NCI-H460 (cell line): ENCODE measurements around the gene TFCP2L1. TPM values are rescaled to one million over a fixed set of nuclear protein-coding genes. Genes with fewer than 3 reads are reported as not detected.
"Not testable (repeated sequence)": the region's sequence is repeated elsewhere in the genome, so short reads cannot be mapped to it uniquely, and the experiment has no call there.

Experiments used
- DNase-seq: peaks from one replicate; pipeline ENCODE4 v3.0.0-alpha.2; 2016; ENCODE audit warnings: low read depth; ENCODE audit errors: extremely low read depth
- total RNA-seq: library from RNA; depleted of rRNA; stranded (reverse); fragments of >200 nt; shearing (Covaris generic); gene quantifications from 2 replicates; pipeline ENCODE4 v1.2.3, GENCODE V29; 2014

Gene TFCP2L1
- total RNA-seq, 1 experiment from 2014 or later, result 0.02 TPM

DNA sequence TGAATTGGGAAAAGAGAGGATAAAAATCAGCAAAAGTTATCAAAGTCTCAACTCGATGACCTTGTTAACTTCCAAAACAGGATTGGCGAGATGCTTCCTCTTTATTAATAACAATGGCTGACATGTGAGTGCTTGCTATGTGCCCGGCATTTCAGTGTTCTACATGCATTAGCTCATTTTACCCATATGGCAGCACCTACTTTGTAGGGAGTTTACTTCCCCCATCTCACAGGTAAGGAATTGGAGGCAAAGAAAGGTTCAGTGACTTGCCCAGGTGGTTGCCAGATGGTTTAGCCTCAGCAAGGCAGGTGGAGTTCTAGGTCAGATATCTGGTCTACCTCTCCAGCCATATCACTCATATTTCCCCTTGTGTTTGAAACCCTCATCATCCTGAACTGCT lies 12.4 kb downstream of the TFCP2L1 start:
- DNase-seq, result no peak

DNA sequence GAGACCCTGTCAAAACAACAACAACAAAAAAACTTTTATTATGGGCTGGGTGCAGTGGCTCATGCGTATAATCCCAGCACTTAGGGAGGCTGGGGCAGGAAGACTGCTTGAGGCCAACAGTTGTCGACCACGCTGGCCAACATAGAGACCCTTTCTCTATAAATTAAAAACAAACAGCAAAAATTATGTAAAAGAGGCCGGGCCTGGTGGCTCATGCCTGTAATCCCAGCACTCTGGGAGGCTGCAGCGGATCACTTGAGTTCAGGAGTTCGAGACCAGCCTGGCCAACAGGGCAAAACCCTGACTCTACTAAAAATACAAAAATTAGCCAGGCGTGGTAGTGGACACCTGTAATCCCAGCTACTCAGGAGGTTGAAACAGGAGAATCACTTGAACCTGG lies 15.6 kb downstream of the TFCP2L1 start:
- not testable (repeated sequence) for DNase-seq

DNA sequence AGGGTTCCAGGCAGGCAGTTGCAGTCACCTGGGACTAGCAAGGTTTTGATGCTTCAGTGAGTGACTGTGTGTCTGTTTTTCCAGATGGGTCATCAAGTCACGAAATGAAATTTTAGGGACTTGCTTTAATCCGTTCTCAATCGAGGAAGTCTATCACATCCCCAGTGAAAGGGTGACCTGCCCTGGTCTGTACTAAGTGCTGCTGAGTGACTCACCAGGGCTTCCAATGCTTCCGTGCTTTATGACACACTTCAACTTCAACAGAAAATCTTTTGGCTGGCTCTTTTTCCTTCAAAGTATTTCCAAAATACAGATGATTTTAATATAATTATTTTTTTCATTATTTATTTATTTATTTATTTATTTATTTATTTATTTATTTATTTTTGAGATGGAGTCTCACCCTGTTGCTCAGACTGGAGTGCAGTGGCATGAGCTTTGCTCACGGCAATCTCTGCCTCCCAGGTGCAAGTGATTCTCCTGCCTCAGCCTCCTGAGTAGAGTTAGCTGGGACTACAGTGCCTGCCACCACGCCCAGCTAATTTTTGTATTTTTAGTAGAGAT lies 18.4 kb downstream of the TFCP2L1 start:
- no peak for DNase-seq

- DNase-seq, result no peak
These were observed 20.8 kb downstream of the TFCP2L1 start for GRCh38 chr2:121263996-121264715.

DNA sequence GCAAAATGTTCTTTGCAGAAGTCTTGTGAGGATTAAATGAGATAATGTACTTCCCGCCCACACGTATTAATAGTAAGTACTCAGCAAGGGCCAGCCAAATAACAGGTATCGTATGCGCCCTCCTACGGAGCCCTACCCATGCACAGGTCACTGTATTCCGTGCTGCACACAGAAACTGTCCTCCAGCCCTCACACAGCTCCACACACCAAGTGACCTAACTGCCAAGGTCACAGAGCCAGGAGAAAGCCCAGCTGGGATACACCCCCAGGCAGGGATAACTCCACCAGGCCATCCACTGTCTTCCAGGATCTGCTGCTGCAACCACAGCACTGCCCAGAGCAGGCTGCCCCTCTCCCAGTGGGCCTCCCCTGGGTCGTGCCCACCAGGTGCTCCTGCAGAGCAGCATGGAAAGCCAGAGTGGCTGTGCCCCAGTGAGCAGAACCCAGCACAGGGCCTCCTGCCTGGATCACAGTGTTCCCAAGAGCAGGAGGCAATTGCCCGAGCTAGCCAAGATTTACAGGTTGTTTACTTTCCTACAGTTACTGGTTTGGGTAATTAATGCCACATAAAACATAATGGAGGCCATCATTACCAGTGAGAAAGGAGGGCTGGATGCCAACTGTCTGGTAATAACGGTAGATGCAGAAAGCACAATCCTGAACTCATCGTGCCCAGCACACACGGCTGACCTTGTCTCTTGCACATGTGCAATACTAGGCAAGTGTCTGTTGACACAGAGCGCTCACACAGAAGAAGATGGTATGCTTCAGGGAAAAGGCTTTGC lies 24.4 kb downstream of the TFCP2L1 start:
- DNase-seq, result no peak

DNA sequence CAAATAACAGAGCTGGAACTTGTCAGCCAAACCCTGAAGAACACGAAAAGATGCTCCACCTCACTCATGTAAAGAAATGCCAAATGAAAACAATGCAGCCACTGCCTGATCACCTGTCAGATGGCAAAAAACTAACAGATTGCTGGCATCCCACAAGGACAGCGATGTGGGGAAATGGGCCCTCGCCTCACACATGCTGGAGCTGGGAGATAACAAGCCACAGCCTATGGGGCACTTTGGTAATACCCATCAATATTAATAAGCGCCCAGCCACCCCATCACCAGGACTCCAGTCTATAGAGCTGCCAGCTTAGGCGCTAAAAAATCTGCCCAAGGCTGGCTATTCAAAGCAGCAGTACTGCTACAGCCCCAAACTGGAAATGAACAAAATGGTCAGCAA lies 27.0 kb downstream of the TFCP2L1 start:
- DNase-seq, result no peak

DNA sequence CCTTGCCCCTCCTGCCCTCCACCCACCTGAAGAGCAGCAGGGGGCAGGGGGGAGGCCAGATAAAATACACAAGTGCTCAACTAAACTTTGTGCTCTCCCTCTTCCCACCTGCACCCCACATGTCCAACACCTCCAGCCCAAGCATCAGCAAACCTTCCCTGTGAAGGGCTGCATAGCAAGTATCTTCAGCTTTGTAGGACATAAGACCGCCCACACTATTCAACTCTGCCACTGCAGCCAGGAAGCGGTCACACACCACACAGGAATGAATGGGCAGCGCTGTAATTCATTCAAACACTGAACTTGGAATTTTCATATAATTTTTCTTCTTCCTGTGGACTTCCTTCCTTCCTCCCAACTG lies 27.5 kb downstream of the TFCP2L1 start:
- no peak for DNase-seq

GRCh38 chr2:121256720-121257479 lies 28.1 kb downstream of the TFCP2L1 start:
- no peak for DNase-seq

- no peak for DNase-seq
These were observed 29.6 kb downstream of the TFCP2L1 start for GRCh38 chr2:121255358-121255757.

DNA sequence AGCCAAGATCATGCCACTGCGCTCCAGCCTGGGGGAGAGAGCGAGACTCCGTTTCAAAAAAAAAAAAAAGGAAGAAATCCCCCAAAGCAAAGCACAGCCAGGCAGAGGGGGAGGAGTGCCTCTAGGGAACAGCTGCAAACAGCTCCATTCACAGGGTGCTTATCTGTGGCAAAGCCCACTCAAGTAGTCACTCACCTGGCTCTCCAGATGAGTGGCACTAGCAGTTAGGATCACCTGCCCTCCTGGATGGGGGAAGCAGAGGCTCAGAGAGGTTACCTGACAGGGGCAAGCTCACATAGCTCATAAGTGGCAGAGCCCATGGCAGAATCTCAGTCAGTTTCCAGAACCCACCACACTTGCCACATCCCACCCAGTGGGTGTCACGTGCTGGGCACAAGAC lies 30.3 kb downstream of the TFCP2L1 start:
- DNase-seq, result no peak

DNA sequence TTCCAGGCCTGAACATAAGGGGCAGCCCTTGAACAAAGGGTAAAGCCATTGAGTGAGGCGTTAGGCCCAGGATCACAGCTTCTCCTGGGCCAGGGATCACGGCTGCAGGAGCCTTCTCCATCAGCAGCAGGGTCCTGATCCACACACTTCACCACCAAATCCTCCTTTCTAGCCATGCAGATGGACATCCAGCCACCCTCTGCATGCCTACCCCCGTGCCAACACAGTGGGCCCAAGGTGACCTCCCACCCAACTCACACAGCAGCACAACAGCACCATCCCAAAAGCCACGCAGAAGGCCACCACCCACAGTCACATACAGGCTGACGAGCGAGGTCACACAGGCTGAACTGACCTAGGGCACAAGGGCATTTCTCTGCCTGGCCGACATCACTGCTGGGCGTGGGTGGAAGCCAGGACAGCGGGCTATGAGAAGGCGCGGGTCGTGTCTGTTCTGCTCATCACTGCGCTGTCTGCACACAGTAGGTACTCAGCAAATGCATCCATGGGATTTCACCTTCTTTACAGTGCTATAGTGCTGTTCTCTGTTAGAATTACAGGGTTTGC lies 31.2 kb downstream of the TFCP2L1 start:
- DNase-seq, result no peak

DNA sequence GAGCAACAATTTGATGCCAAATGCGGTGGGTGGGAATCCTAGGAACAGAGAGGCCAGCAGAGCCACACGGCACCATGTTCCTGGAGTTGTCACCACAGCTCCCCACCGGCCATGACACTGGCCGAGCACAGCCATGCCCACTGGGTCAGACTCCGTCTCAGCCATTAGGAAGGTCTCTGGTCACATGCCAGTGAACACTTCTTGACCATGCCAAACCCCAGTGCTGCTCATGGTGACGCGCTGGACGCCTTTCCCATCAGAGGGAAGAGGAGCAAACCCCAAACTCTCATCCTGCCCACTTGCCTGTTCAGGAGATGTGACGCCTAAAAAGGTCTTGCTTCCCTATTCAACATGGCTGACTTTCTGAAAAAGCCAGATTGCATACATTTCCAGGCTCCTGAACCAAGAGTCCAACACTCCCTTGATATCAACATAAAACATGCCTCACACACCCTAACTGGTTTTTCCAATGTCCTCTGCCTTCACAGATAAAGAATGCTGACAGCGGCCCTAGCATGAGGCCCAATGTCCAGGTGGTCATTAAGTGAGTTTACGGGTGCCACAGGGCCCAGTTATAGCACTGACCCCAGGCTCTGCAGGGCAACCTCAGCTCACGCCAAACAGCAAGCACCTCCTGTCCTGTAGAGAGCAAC lies 31.9 kb downstream of the TFCP2L1 start:
- DNase-seq, result no peak

GRCh38 chr2:121251497-121251896 lies 33.5 kb downstream of the TFCP2L1 start:
- DNase-seq, result no peak

- DNase-seq, result no peak
These were observed 36.1 kb downstream of the TFCP2L1 start for GRCh38 chr2:121248766-121249343.

- no peak for DNase-seq
These were observed 37.0 kb downstream of the TFCP2L1 start for GRCh38 chr2:121247971-121248370.

DNA sequence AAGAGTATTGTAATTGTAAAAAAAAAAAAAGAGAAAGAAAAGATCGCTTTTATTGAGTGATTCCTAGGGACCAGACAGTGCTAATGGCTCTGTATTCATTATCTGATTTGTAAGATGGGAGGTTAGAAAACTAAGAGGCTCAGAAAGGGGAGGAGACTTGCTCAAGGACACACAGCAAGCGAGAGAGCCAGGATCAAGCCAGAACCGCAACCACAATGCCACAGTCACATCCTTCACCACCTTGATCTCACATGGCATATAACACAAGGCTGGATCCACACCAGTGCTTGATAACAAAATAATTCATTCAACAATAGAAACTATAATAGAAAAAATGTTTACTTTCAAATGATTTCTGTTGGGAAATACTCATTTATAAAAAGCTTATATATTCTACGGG lies 37.5 kb downstream of the TFCP2L1 start:
- DNase-seq, result no peak

GRCh38 chr2:121246704-121247255 lies 38.2 kb downstream of the TFCP2L1 start:
- no peak for DNase-seq

GRCh38 chr2:121245913-121246312 lies 39.1 kb downstream of the TFCP2L1 start:
- DNase-seq, result peak; percentile 30

DNA sequence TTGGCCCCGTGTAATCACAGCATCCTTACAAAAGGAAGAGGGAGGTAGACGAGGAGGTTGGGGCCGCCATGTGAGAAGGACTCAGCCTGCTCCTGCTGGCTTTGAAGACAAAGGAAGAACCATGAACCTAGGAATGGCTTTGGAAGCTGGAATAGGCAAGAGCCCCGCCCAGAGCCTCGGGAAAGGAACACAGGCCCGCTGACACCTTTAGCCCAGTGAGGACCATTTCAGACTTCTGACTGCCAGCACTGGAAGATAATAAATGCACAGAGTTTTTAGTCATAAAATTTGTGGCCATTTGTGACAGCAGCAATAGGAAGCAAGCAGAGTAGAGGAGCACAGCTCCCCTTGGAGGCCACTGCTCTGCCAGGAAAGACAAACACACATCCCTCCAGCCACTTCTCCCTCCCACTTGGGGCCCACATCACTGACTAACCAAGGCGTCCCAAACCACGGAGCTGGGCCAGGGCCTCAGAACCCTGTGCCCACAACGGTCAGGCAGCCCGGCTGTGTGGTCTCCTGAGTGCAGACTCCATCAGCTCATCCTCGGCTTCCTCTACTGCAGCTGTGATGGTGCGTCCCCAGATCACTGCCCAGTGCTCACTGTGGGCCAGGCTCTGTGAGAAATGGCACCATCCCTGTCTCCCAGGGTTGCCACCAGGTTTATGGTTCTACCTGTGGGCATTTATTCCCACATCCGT lies 39.7 kb downstream of the TFCP2L1 start:
- DNase-seq, result no peak
